Hepatocyte (in vitro differentiated cells): Measurements from ENCODE around the gene GEMIN4.

Experiments used
- EZH2 ChIP-seq: fragments of 200-600 bp; sonication (generic); IDR thresholded peaks from 2 replicates; pipeline ENCODE4 v1.6.1; 2016; ENCODE audit warnings: antibody characterized with exemption, mild to moderate bottlenecking, borderline replicate concordance
- TF ChIP-seq, protein P1 (sequence below): fragments of 200-600 bp; sonication (generic); IDR thresholded peaks from 2 replicates; pipeline ENCODE4 v1.5.1; 2016; ENCODE audit warnings: antibody characterized with exemption, mild to moderate bottlenecking; ENCODE audit not compliant: poor library complexity

DNA sequence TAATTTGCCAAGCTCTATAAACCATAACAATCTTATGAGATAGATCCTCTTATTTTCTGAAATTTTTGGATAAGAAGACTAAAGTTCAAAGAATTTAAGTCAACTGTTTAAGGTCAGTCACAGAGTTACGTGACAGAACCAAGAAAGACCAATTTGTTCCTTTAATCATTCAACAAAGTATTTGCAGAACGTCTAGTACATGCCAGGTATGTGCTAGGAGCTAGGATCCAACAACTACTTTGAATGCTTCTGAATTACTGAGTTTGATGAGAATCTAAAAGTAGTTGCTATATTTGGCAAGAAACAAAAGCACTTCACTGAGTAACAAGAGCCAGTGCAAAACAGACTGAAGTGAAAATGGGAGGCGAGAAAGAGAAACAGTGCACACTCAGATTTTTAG lies 15.0 kb upstream of the GEMIN4 start:
- TF ChIP-seq, protein P1, sequence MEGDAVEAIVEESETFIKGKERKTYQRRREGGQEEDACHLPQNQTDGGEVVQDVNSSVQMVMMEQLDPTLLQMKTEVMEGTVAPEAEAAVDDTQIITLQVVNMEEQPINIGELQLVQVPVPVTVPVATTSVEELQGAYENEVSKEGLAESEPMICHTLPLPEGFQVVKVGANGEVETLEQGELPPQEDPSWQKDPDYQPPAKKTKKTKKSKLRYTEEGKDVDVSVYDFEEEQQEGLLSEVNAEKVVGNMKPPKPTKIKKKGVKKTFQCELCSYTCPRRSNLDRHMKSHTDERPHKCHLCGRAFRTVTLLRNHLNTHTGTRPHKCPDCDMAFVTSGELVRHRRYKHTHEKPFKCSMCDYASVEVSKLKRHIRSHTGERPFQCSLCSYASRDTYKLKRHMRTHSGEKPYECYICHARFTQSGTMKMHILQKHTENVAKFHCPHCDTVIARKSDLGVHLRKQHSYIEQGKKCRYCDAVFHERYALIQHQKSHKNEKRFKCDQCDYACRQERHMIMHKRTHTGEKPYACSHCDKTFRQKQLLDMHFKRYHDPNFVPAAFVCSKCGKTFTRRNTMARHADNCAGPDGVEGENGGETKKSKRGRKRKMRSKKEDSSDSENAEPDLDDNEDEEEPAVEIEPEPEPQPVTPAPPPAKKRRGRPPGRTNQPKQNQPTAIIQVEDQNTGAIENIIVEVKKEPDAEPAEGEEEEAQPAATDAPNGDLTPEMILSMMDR = no peak
- TF ChIP-seq EZH2 = no peak
